ENCODE data around the gene PLCB1.
"Not testable (repeated sequence)": the region's sequence is repeated elsewhere in the genome, so short reads cannot be mapped to it uniquely, and the experiment has no call there.

The PLCB1 gene

DNA sequence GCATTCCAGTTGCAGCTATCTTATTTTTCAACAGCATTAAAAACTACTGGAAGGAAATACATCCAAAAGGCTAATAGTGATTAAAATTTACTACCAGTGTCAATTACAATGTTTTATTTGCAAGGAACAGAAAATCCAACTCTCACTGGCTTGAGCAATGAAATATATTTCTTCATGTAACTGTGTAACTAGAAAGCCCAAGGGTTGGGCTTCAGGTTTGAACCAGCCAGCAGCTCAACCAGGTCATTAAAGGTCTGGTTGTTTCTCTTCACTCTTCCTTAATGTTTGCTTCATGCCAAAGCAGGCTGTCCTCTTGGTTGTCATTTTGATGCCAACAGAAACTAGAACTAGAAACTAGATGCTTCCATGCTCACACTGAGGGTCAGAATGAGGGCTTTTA is 437.7 kb downstream of the PLCB1 start:
- no peak overlapping the region for H3K27ac ChIP-seq
- DNase-seq (ENCODE audit: low read depth, low spot score): no peak

DNA sequence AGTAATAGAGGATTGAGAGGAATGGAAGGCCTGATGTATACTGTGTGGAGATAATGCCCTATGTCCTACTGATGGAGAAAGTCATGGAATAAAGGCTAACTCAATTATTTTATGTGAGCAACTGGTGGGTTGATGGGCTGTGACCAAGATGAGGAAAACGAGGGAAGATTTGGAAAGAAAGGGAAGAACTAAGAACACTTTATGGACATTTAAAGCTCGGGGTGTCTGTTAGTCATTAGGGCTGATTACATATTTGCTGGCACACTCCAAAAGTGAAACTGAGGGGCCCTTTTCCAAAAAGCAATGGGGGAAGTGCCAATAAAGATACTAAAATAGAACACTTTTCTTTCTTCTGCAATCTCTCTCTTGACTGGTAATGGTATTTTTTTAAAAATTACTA is 439.5 kb downstream of the PLCB1 start:
- no peak overlapping the region for H3K27ac ChIP-seq
- no peak for DNase-seq (ENCODE audit: low read depth, low spot score)

DNA sequence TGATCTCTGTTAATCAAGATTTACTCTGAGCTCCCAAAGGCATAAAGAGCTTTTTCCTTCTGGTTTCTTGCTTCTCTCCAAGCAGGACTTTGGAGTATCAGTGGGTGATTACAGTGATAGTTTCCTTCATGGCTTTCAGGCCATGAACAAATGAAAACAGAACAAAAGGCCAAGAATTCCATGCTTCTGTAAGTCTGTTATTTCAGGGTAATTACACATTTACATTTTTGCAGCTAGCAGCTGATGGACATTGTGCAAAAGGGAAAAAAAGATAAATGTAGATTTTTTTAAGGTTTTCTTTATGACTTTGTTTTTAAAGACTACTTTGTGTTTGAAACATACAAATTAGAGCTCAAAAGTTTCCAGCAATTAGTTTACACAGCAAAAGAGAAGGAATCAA is 441.6 kb downstream of the PLCB1 start:
- DNase-seq (ENCODE audit: low read depth, low spot score): no peak
- H3K27ac ChIP-seq: no peak overlapping the region

DNA sequence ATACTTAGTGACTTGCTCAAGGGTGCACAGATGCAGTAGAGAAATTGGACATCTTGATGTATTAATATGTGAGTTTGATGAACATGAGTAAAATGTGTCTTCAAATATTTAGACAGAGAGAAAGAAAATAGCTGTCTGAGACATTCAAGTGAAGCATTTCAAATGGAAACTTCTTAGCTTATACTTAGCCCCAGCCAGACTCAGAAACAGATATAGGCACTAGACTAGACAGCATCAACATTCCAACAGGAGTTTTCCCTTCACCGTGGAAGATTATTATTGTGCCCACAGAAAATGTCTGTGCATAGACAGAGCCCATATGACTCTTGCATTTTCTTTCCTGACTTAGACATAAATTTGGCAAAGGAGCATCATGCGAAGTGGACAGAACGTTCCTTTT is 443.0 kb downstream of the PLCB1 start:
- H3K27ac ChIP-seq: no peak overlapping the region
- no peak for DNase-seq (ENCODE audit: low read depth, low spot score)

DNA sequence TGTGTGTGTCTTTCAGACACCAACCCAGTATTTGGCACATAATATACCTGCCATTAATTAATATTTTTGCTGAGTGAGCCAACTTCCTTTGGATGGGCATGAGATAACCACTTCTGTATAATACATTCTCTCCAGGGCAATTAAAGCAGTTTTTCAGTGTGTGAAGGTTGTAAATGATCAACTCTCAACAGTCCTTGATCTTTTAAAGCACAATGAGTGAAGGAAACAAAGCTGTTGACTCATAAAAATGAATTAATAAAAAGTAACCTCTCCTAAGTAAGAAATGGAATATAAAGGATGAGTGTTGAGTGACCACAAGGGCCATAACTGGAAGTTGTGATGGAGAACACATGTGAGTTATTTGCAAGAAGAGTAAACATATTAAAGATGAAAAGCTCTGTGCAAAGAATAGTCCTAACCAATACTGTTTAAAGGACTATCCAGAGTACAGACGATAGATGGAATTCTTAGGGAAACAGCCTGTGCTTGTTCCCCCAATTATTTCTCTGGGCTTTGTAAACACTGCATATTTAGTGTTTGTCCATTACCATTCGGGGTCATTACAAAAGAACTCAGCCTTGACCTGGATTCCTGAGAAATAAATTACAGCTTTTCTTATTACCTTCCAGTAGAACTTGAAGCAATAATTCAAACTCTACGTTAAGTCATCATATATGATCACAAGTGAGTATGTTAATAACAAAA is 446.2 kb downstream of the PLCB1 start:
- H3K27ac ChIP-seq: no peak overlapping the region
- no peak for DNase-seq (ENCODE audit: low read depth, low spot score)

DNA sequence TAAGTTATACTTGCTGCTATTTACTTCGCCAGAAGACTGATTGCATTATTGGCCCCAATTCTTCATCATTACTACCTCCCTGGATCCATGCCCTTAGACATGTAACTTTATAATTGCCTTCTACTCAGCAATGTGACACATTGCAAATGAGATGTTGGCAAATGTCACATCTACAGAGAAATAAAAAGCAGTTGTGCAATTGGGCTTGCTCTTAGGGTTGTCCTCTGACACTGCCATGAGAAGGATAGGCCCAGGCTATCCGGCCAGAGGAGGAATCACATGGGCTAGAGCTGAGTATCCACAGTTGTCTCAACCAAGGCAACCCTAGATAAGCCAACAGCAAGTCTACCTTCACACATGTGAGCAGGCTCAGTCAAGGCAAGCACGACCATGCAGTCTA is 447.0 kb downstream of the PLCB1 start:
- no peak overlapping the region for H3K27ac ChIP-seq
- no peak for DNase-seq (ENCODE audit: low read depth, low spot score)

DNA sequence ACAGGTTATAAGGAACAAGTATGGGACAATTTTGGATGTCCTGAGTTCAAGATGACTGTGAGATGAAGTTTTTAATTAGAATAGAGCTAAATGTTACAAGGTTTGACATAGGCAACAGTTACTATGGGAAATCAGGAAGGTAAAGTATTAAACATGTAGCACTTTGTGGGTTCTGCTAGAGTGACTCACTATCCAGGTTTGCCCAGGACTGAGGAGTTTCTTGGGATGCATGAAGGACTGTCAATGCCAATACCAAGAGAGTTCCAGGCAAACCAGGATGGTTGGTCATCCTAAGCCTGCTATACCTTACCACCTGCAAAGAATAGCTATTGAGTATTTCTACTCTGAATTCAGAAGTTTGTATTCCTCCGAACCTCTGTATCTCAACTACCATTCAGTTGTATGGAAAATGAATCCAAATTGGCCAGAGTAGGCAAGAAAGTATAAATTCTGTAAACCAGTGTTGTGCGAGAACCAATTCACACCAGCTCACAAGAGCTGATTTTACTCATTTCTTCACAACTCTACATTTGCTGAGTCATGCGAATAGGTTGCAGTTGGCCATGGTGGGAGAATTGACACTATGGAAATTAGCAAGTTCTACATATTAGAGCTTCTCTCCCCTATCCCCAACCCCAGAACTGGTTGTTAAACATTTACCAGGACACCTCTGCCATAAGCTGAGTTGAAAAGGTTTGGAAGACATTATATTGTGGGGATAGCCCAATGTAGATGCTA is 449.5 kb downstream of the PLCB1 start:
- H3K27ac ChIP-seq: no peak overlapping the region
- DNase-seq (ENCODE audit: low read depth, low spot score): no peak

DNA sequence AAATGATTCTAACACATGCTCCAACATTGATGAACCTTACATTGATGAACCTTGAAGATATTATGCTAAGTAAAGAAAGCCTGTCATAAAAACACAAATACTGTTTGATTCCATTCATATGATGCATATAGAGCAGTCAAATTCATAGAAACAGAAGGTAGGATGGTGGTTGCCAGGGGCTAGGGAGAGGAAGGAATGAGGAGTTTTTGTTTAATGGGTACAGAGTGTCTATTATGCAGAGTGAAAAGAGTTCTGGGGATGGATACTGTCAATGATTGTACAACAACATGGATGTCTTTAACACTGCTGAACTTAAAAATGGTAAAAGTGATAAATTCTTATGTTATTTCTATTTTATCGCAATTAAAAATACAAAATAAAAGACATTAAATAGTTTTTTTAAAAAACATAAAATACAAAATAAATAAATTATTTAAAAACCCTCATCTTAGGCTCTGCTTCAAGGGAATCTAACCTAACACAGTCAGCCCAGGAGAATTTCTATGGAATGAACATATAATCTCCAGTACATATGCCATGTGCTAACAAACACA is 451.0 kb downstream of the PLCB1 start:
- no peak overlapping the region for H3K27ac ChIP-seq

DNA sequence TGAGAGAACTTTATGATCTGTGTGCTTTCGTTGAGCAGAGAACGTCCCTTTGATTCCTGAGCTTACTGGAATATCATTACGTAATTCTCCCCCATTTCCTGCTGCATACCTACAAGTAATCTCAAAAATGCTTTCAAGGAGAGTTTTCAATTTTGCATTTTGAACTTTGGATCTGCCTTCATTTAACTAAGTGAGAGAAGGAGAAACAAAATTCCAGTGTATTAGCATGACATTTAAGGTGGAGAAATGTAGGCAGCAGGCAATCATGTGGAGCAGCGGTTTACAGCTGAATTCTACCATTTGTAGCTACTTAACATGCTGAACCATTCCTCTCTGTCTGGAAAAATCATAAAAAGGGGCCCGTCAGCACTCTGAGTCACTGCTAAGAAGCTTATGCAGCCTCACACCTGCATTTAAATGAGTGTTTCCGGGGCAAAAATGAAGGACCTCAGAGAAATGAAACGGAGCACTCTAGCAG is 451.5 kb downstream of the PLCB1 start:
- no peak overlapping the region for H3K27ac ChIP-seq

More for the DNA sequence above, 451.0 kb downstream of the PLCB1 start:
- DNase-seq (ENCODE audit: low read depth, low spot score): no peak

DNA sequence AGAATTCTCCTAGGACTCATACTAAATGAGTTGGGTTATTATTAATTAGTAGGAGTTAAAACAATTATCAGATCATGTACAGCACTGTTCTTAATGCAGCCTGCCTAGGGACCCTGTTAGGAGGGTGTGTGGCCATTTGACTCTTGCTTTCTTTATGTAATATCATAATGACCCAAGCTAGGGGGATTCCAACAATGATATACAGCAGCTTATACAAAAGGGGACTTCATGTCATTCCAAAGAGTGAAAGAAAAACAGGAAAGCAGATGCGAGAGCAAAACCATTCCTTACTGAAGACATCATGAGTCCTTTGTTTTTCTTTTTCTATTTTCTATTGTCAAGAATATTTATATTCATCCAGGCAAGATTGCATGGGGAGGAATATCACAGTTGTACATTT is 455.2 kb downstream of the PLCB1 start:
- DNase-seq (ENCODE audit: low read depth, low spot score): no peak
- no peak overlapping the region for H3K27ac ChIP-seq

More for the DNA sequence above, 451.5 kb downstream of the PLCB1 start:
- DNase-seq (ENCODE audit: low read depth, low spot score): no peak

DNA sequence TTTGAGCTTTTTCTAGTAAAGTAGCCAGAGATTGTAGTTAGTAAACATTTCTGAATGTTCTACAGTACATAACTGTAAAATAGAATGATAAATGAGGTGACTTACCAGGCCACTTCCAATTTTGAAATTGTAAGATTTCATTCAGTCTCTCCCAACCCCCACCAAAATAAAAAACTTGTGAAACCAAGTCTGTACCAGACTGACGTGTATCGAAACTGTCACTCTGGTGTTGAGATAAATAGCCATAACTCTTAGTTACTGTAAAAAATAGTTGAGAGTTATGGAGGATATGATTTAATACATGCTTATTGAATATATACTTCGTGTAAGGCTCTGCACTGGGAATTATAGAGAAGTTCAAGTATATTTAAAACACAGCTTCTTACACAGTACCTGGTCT is 455.7 kb downstream of the PLCB1 start:
- H3K27ac ChIP-seq: no peak overlapping the region

DNA sequence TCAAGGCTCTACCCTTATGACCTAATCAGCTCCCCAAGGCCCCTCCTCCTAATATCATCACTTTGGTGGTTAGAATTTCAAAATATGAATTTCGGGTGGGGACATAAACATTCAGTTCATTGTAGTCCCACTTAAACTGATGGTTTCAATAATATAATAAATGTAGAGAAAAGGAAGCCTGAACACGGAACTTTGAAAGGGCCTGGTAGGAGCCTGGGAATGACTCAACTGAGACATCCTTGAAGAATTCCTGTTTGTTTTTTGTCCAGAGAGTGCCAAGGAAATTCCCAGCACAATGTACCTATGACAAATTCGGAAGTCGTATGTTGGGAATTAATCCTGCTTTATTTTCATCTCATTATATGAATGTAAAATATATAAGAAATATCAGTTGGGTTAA is 457.9 kb downstream of the PLCB1 start:
- H3K27ac ChIP-seq: no peak overlapping the region
- no peak for DNase-seq (ENCODE audit: low read depth, low spot score)

More for the DNA sequence above, 455.7 kb downstream of the PLCB1 start:
- DNase-seq (ENCODE audit: low read depth, low spot score): no peak

DNA sequence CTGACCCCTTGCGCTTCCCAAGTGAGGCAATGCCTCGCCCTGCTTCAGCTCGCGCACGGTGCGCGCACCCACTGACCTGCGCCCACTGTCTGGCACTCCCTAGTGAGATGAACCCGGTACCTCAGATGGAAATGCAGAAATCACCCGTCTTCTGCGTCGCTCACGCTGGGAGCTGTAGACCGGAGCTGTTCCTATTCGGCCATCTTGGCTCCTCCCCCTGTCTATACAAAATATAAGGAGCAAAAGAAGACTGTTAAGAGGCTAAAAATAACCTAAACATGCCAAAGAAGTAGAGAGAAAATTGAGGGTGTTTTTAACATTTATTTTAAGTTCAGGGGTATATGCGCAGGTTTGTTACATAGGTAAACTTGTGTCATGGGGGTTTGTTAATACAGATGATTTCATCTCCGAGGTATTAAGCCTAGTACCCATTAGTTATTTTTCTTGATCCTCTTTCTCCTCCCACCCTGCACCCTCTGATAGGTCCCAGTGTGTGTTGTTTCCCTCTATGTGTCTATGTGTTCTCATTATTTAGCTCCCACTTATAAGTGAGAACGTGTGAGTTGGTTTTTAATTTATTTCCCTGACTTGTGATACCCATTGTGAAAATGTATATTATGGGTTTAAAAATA is 469.0 kb downstream of the PLCB1 start:
- not testable (repeated sequence) for DNase-seq (ENCODE audit: low read depth, low spot score)

DNA sequence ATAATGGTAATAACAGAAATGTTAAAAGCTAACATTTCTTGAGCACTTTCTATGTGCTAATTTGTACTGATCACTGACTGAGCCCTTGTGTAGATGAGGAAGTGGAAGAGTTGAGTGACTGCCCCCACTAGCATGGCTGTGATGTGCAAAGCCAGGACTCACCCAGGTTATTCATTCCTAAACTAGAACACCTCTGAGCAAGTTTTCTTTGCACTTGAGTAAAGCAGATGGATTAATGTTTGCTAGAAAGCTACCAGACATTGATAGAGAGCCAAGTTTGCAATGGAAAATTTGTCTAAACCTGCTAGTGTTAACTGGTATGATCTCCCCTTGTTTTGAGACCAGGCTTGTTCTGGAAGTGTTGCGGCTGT is 469.5 kb downstream of the PLCB1 start:
- DNase-seq (ENCODE audit: low read depth, low spot score): no peak

More for the DNA sequence above, 469.0 kb downstream of the PLCB1 start:
- H3K27ac ChIP-seq: peak overlapping the region; percentile 63

DNA sequence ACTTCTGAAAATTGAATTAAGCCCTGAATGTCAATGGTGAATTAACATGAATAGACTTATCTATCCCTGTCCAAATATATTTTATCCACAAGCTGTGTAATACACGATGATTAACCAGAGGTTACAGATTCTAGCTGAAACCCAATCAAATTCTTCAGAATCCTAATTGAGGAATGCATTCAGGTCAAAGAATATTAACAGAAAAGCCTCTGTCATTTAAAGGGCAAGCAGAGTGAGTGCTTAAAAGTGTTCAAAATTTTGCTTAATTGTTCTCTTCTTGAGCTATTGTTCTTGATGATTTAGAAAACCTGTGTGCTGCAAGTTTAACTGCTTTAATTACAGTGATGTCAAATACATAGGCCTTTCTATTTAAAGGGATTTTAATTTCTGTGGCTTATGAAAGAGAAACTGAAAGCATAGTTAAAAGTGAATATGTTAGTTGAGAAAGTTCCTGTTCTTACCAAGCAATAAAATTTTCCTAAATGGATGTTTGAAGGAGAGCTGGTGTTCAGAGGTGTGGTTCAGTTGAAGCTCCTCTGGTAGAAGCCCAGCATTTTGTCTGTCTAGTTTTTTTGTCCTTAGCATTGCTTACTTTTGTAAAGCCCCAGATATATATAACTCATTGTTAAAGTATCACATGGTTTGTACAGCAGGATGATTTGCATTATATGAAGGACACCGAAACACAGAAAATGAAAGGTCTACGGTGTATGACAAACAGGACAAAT is 470.5 kb downstream of the PLCB1 start:
- DNase-seq (ENCODE audit: low read depth, low spot score): no peak
- no peak overlapping the region for H3K27ac ChIP-seq

More for the DNA sequence above, 469.5 kb downstream of the PLCB1 start:
- H3K27ac ChIP-seq: peak overlapping the region; percentile 63

DNA sequence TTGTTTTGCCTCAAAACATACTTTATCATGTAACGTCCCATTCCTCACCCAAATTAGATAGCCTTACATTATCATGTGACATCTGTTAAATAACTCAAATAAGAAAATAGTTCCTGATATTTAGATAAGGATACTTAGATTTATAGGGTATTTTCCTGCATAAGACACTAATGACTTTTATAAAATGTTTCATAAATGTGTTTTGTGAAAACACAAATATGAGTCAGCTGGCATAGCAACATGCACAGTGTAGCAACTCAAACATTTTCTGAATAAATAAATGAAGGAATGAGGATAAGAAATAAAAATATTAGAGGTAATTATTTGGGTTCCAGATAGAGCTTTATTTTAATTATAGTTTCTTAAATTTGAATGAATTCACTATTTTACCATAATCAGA is 476.4 kb downstream of the PLCB1 start:
- no peak for DNase-seq (ENCODE audit: low read depth, low spot score)
- H3K27ac ChIP-seq: no peak overlapping the region

DNA sequence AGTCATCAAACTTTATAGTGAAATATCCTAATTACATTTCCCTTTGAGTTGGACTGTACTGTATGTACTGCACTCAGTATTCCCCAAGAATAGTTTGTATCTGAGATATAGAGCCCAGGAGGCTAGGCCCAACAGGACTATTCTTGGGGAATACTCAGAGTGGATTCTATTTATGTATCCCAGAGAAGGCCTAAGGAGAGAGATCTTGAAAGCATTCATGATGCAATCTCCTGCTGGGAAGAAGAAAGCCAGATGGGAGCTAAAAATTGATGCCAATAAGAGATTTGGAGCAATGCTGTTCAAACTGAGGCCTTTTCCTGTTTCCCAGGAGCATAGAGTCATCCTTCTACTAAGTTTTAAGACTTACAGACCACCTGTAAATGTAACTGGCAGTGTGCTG is 484.7 kb downstream of the PLCB1 start:
- H3K27ac ChIP-seq: no peak overlapping the region
- DNase-seq (ENCODE audit: low read depth, low spot score): no peak

DNA sequence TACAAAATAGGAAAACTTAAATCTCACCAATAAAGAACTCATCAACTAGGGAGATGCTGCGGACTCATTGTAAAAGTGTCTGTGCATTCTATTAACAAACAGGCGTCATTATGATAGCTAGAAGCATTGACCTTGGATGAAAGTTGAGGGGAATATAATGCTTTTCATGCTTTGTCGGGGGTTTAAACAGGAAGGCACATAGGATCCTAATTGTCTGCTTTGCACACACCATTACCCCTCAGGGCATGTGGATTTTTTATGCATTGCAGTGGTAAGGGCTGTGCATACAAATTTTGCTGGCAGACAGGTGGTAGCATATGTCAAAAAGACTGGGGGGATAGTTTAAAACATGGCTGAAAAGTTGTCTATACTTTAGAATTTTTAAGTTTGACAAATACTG is 488.9 kb downstream of the PLCB1 start:
- no peak overlapping the region for H3K27ac ChIP-seq
- DNase-seq (ENCODE audit: low read depth, low spot score): no peak

DNA sequence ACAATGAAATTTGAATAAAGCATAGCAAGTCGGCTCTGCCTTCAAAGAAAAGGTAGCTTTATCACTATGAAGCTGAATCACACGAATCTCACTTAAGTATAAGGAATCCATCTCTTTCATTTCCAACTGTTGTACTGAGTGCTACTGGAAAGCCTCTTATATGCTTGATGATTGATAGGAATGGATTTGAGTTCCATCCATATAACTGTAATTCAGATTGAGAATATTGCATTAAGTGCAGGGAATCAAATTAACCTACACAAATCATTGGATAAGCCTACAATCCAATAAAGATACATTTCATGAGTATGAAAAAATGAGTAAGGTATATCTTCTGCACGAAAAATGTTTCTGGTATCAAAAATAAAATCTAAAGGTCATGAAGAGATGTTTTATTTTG is 492.0 kb downstream of the PLCB1 start:
- no peak overlapping the region for H3K27ac ChIP-seq
- DNase-seq (ENCODE audit: low read depth, low spot score): no peak

DNA sequence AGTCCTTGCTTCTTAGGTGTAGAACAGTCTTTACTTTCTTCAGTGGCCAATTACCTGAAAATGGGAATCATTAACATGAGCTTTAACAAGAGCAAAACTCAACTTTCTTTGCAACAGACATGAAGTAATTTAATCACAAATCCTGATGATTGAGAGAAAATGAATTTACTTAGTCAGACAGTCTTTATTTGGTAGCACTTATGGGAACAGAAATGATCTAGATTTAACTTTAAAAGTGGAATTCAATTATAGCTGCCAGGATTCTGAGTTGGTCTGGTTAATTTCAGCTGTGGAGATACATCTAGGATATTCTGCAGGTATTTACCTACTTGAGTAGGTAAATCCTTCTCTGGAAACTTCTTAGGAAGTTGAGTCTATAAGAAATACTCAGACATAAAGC is 492.6 kb downstream of the PLCB1 start:
- H3K27ac ChIP-seq: no peak overlapping the region
- DNase-seq (ENCODE audit: low read depth, low spot score): no peak
